ENCODE measurements around the gene FOXO6. TPM values are rescaled to one million over a fixed set of nuclear protein-coding genes. Genes with fewer than 3 reads are reported as not detected.
A peak's percentile ranks its signal among the peaks of the same experiment; 100 is the strongest.

Gene FOXO6
- total RNA-seq, 4 donors from 2014 or later = 0.14 to 4.1 TPM; not detected in 2

- H3K4me1 ChIP-seq = peaks cover 0 to 30% (median 21%) of the 10 kb centered on the region in 4 donors
- intact Hi-C loops (cut with DNase I; ENCODE audit: low total_unique reads) (no loop called here), in situ Hi-C loops (cut with MboI; ENCODE audit: low pct_ligation_motif_present in 1 of 4, low pct_unique_long_range_greater_than_20kb in 1 of 4, low sequenced_read_pairs in 3 of 4) (no loop called here)
- WGBS, 2 donors (ENCODE audit: low coverage in 1 of 2) = 11 to 12% methylated on average over 5 to 29 of the region's 29 CpGs
- no peaks in the 10 kb centered on the region for H3K36me3 ChIP-seq
- no peak for DNase-seq
- H3K27ac ChIP-seq = peak overlapping the region; percentile 84 to 95 (median 88)
- H3K4me3 ChIP-seq = peak overlapping the region; percentile 48 to 63 (median 54)
- TF ChIP-seq POLR2A (IDR thresholded peaks at IDR 0.05) (no peak), POLR2AphosphoS5 (IDR thresholded peaks at IDR 0.05) (peak in 1 of 3 donors; percentile 40)
- no peaks in the 10 kb centered on the region for H3K9me3 ChIP-seq
- peaks cover 37% of the 10 kb centered on the region for H3K27me3 ChIP-seq
Observed at GRCh38 chr1:41380979-41381691, 19.9 kb downstream of the FOXO6 start.

- intact Hi-C loops (cut with DNase I; ENCODE audit: low total_unique reads) = no loop called here
Observed at GRCh38 chr1:41381692-41382479, 20.7 kb downstream of the FOXO6 start.

GRCh38 chr1:41382480-41383090, 21.4 kb downstream of the FOXO6 start:
- no peaks in the 10 kb centered on the region for H3K36me3 ChIP-seq
- peaks cover 5 to 34% (median 26%) of the 10 kb centered on the region in 4 donors for H3K4me1 ChIP-seq
- WGBS, 2 donors (ENCODE audit: low coverage in 1 of 2) = 4% methylated on average over 45 of the region's 48 CpGs; no CpG with 5 or more reads in 1 of the 2 donors
- peak overlapping the region; percentile 31 to 63 (median 44) for H3K4me3 ChIP-seq
- peaks cover 37% of the 10 kb centered on the region for H3K27me3 ChIP-seq
- DNase-seq = no peak
- no peak for TF ChIP-seq POLR2AphosphoS5 (IDR thresholded peaks at IDR 0.05)
- TF ChIP-seq EP300 (IDR thresholded peaks at IDR 0.05; ENCODE audit: low read depth) = no peak
- no peak for TF ChIP-seq CTCF (IDR thresholded peaks at IDR 0.05)
- TF ChIP-seq POLR2A (IDR thresholded peaks at IDR 0.05) = no peak
- no peaks in the 10 kb centered on the region for H3K9me3 ChIP-seq
- H3K27ac ChIP-seq = peak overlapping the region; percentile 84 to 95 (median 88)
- in situ Hi-C loops (cut with MboI; ENCODE audit: low pct_ligation_motif_present in 1 of 4, low pct_unique_long_range_greater_than_20kb in 1 of 4, low sequenced_read_pairs in 3 of 4) = no loop called here
- intact Hi-C loops (cut with DNase I; ENCODE audit: low total_unique reads) = no loop called here

More at GRCh38 chr1:41381692-41382479, 20.7 kb downstream of the FOXO6 start:
- Histone ChIP-seq H3K27me3 (peaks cover 37% of the 10 kb centered on the region), H3K4me1 (peaks cover 0 to 30% (median 21%) of the 10 kb centered on the region in 4 donors), H3K27ac (peak overlapping the region; percentile 84 to 95 (median 88)), H3K9me3 (no peaks in the 10 kb centered on the region), H3K4me3 (peak overlapping the region; percentile 48 to 63 (median 54)), H3K36me3 (no peaks in the 10 kb centered on the region)
- DNase-seq = peak; percentile 54
- WGBS, 2 donors (ENCODE audit: low coverage in 1 of 2) = 2% methylated on average over 49 of the region's 112 CpGs; no CpG with 5 or more reads in 1 of the 2 donors
- in situ Hi-C loops (cut with MboI; ENCODE audit: low pct_ligation_motif_present in 1 of 4, low pct_unique_long_range_greater_than_20kb in 1 of 4, low sequenced_read_pairs in 3 of 4) = no loop called here
- no peak for TF ChIP-seq EP300 (IDR thresholded peaks at IDR 0.05; ENCODE audit: low read depth)
- no peak for TF ChIP-seq CTCF (IDR thresholded peaks at IDR 0.05)
- no peak for TF ChIP-seq POLR2AphosphoS5 (IDR thresholded peaks at IDR 0.05)
- TF ChIP-seq POLR2A (IDR thresholded peaks at IDR 0.05) = no peak

- 25 to 27% methylated on average over 10 to 45 of the region's 45 CpGs for WGBS, 2 donors (ENCODE audit: low coverage in 1 of 2)
- intact Hi-C loops (cut with DNase I; ENCODE audit: low total_unique reads) = no loop called here
Observed at GRCh38 chr1:41383094-41383852, 22.0 kb downstream of the FOXO6 start.

More at GRCh38 chr1:41383094-41383852, 22.0 kb downstream of the FOXO6 start:
- Histone ChIP-seq H3K27me3 (peaks cover 37% of the 10 kb centered on the region), H3K27ac (peak overlapping the region; percentile 84 to 95 (median 88)), H3K9me3 (no peaks in the 10 kb centered on the region), H3K36me3 (no peaks in the 10 kb centered on the region), H3K4me1 (peaks cover 8 to 41% (median 28%) of the 10 kb centered on the region in 4 donors), H3K4me3 (peak overlapping the region; percentile 31 to 63 (median 44))
- DNase-seq = no peak
- TF ChIP-seq POLR2A (IDR thresholded peaks at IDR 0.05) (no peak), EP300 (IDR thresholded peaks at IDR 0.05; ENCODE audit: low read depth) (no peak), CTCF (IDR thresholded peaks at IDR 0.05) (no peak), POLR2AphosphoS5 (IDR thresholded peaks at IDR 0.05) (no peak)
- in situ Hi-C loops (cut with MboI; ENCODE audit: low pct_ligation_motif_present in 1 of 4, low pct_unique_long_range_greater_than_20kb in 1 of 4, low sequenced_read_pairs in 3 of 4) = no loop called here

All from transverse colon (tissue), 4 donors.